Measurements from ENCODE around the gene ZBP1.

ZBP1 gene

GRCh38 chr20:57600320-57601210 is 19.7 kb downstream of the ZBP1 start:
- FAIRE-seq = no peak
- no peak for DNase-seq (ENCODE audit: low spot score)

DNA sequence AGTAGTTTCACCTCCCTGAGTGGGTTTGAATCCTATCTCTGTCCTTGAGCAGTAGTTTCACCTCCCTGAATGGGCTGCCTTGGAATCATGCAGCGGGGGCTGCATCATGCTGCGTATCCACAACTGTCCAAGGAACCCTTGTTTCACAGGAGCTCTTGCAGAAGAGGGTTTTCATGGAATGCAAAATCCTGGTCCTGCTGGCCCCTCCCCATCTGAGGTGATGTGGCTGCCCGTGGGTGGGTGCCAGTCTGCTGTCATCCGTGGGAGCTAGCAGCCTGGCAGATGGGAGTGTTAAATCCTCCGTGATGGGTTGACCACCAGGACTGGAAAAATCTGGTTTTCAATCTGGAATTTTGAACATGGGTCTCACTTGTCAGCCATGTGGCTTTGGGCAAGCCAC is 21.7 kb downstream of the ZBP1 start:
- no peak for DNase-seq (ENCODE audit: low spot score)
- FAIRE-seq = no peak

DNA sequence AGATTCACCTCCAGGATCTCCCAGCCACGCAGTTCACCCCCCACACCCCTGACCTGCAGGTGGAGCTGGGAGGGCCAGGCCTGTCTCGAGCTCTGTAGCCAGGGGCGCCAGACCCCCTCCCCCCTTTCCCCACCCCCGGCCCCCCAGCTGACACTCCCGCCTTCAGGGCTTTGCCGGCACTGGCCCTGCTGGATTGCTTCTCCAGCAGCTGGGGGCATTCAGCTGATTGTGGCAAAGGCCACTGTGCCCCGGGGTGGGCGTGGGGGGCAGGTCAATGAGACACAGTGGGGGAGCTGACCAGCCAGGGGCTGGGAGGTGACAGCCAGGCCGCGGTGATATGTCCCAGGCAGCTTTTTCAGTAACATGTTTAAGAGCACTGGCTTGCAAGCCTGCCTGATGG is 22.2 kb downstream of the ZBP1 start:
- FAIRE-seq = no peak
- no peak for DNase-seq (ENCODE audit: low spot score)

- DNase-seq (ENCODE audit: low spot score) = peak; percentile 35
Measured at GRCh38 chr20:57596998-57597939, 23.0 kb downstream of the ZBP1 start.

GRCh38 chr20:57596358-57596757 is 23.9 kb downstream of the ZBP1 start:
- DNase-seq (ENCODE audit: low spot score) (no peak), FAIRE-seq (no peak)

More at GRCh38 chr20:57596998-57597939, 23.0 kb downstream of the ZBP1 start:
- no peak for FAIRE-seq

- no peak for DNase-seq (ENCODE audit: low spot score)
Measured at GRCh38 chr20:57595041-57596030, 24.9 kb downstream of the ZBP1 start.

DNA sequence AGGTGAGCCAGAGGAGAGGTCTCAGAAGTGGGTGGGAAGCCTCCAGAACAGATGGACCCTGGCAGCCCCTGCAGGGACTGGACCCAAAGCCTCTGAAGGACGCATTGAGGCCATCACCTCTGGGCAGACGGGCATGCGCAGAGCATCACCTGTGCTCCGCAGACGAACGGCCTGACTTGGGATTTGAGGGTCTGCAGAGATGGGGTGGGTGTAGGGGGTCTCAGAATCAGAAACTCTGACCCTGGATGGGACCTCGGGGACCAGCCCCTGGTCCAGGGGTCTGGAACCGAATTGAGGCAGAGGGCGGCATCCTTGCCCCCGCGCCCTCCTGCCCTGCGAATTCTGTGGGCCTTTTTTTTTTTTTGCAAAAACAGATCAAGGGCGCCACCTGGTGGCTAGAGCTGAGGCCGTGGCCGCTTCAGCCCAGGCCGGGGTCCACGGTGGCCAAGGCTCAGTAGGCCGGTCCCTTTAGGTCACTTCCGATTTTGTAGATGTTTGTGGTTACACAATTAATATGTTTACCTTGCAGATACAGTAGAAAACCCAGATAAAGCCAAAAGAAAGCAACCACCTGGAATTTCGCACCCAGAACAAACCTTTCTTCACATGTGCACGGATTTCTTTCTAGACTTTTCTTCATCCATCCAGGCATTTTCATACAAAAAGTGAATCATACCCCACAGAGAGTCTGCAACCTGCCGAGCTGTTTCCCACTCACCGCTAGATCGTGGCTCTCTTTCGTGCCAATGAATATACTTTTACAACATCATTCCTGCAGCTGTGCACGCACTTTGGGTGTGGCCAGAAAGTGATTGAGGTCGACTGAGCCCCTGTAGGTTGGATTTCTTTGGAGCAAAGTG is 25.9 kb downstream of the ZBP1 start:
- peak; percentile 10 for DNase-seq (ENCODE audit: low spot score)
- FAIRE-seq = no peak

More at GRCh38 chr20:57595041-57596030, 24.9 kb downstream of the ZBP1 start:
- FAIRE-seq = no peak

- DNase-seq (ENCODE audit: low spot score) (no peak), FAIRE-seq (no peak)
Measured at GRCh38 chr20:57593134-57593886, 26.9 kb downstream of the ZBP1 start.

DNA sequence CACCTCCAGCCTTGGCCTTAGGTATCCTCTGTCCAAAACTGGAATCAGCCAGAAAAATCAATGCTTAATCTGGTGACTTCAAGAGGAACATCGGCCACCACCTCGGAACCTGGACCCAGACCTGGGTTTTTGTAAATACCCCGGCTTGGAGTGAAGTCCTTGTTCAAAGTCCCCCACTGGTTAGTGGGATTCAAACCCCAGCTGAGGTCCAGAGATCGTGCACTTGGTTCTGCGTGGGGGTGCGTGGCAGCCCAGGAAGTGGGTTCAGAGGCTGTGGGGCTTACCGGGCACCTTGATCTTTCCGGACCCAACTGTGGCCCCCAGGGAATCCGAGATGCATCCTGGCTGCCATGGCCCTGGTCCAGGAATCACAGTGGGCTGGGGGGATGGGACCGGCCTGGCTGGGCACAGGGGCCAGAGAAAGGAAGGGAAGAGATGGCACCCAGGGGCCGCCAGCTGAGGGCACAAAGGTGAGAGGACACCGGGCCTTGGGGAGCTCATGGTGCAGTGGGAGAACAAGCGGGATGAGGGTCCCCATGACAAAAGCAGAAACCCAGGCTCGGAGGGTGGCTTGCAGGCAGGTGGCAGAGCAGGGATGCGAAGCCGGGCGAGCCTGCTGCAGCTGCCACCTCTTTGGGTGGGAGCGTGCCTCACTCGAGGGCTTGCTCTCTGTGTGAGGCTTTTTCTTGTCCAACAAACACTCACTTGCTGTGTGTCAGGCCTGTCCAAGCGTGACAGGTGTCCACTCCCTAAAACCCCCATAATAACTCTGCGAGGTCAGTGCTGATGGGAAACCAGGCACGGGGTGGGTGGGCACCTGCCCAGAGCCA is 27.7 kb downstream of the ZBP1 start:
- FAIRE-seq = no peak
- no peak for DNase-seq (ENCODE audit: low spot score)

DNA sequence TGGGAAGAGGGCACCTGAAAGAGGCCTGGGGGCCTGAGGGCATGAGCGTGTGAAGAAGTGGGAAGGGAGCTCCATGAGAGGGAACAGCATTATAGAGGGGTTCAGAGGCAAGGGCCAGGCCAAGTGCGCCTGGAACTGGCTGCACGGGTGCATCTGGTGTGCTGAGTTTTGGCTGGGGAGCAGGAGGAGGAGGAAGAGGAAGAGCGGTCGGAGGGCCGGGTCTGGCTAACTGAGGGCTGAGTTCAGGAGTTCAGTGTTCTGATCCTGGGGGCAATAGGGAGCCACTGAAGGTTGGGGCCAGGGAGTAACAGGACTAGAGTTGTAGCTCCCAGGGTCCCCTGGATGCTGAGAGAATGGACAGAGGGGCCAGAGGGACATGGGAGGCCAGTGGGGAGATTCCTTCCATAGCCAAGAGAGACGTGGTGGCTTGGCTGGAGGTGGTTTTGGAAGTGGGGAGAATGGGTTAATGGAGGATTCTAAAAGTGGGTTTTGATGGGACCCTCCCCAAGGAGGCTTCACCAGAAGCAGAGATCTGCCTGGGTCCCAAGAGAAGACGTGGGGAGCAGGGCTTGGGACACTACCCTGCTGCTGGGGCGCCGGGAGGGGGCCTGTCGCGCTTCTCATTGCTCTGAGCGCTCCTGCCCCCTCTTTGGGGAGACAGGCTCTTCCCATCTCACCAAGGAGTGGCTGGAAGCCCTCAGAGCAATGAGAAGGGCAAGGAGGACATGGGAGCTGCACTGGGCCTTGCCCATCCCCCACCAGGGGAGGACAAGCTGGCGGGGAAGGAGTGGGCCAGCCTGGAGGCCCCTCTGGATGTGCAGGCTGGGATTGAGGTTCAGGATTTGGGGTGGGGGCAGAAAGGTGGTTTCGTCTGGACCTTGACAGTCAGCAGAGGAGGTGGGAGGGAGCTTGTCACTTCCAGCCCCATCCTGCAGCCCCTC is 28.7 kb downstream of the ZBP1 start:
- FAIRE-seq = no peak
- no peak for DNase-seq (ENCODE audit: low spot score)

DNA sequence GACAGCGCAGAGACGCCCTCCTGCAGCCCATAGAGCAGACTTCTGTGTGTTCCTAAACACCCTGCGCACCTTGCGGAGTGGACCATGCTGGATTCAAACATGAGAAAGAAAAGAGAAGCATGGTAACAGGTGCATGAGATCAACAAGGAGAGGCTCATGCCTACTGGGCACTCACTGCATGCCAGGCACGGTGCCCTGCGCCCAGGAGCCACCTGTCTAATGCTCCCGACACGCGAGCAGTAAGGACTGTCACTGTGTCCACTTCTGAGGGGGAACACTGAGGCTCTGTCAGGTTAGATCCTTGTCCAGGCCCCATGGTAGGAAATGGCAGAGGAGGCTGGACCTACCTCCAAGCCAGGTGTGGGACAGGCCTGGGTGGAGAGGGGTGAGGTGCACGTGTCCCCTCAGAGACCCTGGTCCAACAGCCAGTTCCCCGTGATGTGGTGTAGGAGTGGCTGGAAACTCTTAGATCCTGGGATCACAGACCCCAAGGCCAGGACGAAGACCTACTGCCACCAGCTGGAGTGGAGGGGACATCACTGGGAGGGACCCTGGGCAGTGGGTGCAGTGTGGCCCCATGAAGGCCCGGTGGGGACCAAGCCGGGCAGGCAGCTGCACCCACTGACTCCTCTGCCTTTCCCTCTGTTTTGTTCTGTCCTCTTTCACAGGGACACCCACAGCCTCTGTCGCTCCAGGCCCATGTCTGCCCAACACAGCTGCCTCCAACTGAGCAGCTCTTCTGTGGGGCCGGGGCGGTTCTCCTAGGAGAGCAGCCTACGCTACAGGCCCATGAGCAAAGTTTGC is 29.5 kb downstream of the ZBP1 start:
- FAIRE-seq (no peak), DNase-seq (ENCODE audit: low spot score) (no peak)

GRCh38 chr20:57589728-57590484 is 30.3 kb downstream of the ZBP1 start:
- DNase-seq (ENCODE audit: low spot score) (no peak), FAIRE-seq (no peak)

DNA sequence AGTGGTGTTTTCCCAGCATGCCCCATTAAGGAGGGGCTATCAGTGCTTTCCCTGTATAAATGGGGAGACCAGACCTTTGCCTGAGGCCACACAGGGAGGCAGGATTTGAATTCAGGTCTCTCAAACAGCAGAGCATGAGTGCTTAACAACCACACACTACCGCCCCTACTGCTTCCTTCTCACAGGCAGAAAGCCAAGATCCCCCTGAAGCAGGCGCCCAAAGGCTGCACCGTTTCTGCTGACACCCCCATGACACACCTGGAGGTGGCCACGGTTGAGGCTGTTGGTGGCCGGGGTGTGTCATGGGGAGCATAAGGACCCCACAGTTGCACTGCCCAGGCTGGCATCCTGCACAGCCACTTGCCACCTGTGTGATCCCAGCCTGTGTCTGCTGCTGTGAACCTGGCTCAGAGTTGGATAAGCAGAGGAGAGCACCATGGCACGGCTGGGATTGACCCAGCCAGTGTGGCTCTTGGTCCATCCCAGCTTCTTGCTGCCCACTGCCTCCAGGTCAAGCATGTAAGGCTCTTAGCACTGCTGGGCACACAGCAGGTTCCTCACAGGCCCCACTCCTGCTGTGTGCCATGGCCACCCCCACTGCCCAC is 31.0 kb downstream of the ZBP1 start:
- DNase-seq (ENCODE audit: low spot score) (no peak), FAIRE-seq (no peak)

GRCh38 chr20:57588596-57588995 is 31.6 kb downstream of the ZBP1 start:
- DNase-seq (ENCODE audit: low spot score) = no peak
- FAIRE-seq = no peak

DNA sequence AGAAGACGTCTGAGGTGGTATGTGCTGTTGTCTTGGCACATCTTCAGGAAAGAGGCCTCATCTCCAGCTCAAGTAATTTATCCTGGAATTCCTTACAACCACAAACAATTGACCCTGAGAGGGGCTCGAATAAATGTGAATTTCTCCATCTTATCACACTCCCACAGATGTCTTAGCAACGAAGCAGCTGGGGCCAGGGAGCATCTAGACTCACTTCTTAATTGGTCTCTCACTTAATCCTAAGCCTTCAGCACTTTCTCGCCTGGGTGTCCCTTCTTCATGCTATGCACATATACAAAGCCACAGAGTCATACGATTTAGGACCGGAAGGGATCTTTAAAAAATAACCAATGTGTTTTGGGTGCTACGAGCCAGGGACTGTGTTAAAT is 32.2 kb downstream of the ZBP1 start:
- FAIRE-seq (no peak), DNase-seq (ENCODE audit: low spot score) (no peak)
